ENCODE measurements around the gene TM9SF3. TPM values are rescaled to one million over a fixed set of nuclear protein-coding genes. Genes with fewer than 3 reads are reported as not detected.
A peak's percentile ranks its signal among the peaks of the same experiment; 100 is the strongest.

Gene TM9SF3
- total RNA-seq, result 10 to 100 TPM; 73.7 to 75.2 TPM

DNA sequence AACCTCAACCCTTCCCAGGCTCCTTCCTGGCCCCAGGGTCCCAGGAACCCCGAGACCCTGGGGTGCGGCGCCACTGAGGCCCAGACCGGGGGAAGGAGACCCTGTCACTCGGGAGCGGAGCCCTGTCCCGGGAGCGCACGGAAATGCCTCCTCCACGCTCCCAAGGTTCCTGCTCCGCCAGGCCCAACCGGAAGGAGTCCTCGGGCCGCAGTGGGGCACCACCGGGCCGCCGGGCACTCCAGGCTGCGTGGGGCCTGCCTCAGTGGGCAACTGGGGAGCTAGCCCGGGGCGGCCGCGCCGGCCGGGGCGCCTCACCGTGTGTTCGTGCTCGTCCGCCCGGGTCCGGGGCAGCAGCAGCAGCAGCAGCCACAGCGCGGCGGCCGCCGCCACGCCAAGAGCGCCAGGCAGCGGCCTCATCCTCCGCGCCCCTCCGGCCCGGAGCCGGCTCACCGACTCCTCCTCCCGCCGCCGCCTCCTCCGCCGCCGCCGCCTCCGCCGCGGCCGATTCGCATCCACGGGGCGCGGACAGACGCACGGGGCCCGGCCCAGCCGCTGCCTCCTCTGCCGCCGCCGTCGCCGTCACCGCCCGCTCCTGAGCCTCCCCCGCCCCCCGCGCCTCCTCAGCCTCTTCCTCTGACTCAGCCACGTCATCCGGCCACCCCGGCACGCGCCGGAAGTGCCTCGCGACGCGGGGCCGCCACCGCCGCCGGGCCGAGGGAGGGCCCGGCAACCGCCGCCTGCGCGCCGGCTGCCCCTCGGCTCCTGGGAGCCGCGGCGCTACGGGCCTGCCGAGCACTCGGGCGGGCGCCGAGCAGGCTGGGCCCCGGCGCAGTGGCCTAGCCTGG is at the start of gene TM9SF3:
Gene TM9SF3, minus strand, starts transcription at position 594 of the 845 bp plus-strand sequence. Its CDS starts 177 bp downstream, at position 417.
- DNase-seq, result peak; percentile 94 to 96 (median 94)
- intact Hi-C loops (cut with DNase I), result no loop called here
- H3K4me1 ChIP-seq, result peaks cover 49% of the 10 kb centered on the region

DNA sequence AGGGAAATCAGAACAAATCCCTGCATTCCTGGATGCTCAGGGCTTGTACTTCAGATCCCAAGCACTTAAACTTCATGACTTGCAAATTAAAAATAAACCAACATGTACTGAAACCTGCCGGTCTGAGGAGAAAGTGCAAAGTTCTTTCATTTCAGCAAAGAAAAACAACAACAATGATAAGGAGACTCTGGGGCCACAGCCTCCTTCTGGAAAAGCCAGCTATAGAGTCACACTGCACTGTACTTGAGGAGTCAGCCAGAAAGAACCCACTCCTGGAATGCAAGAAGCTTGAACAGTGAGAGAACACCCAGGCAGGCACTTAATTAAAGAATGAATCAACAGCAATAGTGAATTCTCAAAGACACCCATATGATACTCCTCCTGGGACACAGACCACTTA is 49.7 kb upstream of the TM9SF3 start:
- Histone ChIP-seq H3K4me3 (no peak overlapping the region), H3K9me3 (no peaks in the 10 kb centered on the region), H3K27ac (no peak overlapping the region), H3K36me3 (replicated peaks in 1 of 2; ENCODE audit: insufficient read depth in 1 of 2, low read depth in 2 of 2) (no peaks in the 10 kb centered on the region), H3K4me1 (peaks cover 33% of the 10 kb centered on the region), H3K27me3 (no peaks in the 10 kb centered on the region)
- no peak for TF ChIP-seq POLR2A (IDR thresholded peaks at IDR 0.05)
- TF ChIP-seq, protein P1, sequence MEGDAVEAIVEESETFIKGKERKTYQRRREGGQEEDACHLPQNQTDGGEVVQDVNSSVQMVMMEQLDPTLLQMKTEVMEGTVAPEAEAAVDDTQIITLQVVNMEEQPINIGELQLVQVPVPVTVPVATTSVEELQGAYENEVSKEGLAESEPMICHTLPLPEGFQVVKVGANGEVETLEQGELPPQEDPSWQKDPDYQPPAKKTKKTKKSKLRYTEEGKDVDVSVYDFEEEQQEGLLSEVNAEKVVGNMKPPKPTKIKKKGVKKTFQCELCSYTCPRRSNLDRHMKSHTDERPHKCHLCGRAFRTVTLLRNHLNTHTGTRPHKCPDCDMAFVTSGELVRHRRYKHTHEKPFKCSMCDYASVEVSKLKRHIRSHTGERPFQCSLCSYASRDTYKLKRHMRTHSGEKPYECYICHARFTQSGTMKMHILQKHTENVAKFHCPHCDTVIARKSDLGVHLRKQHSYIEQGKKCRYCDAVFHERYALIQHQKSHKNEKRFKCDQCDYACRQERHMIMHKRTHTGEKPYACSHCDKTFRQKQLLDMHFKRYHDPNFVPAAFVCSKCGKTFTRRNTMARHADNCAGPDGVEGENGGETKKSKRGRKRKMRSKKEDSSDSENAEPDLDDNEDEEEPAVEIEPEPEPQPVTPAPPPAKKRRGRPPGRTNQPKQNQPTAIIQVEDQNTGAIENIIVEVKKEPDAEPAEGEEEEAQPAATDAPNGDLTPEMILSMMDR (IDR thresholded peaks at IDR 0.05), result no peak
- DNase-seq, result no peak
- intact Hi-C loops (cut with DNase I), result loop anchor here (10.0 kb wide), 1 partner anchor 188 kb away; no protein-coding TSS in a partner anchor
- no peak for ATAC-seq
- 10 to 14% methylated on average over 1 of the region's 1 CpG for WGBS, 2 donors

More for the DNA sequence above, at the start of gene TM9SF3:
- WGBS, 2 donors, result 0% methylated on average over 4 to 67 of the region's 107 CpGs
- Histone ChIP-seq H3K27ac (peak within 1 kb of the TSS; percentile 97 to 99 (median 98)), H3K9me3 (no peaks in the 10 kb centered on the region), H3K4me3 (peak within 1 kb of the TSS; percentile 77 to 86), H3K27me3 (no peaks in the 10 kb centered on the region), H3K36me3 (replicated peaks in 1 of 2; ENCODE audit: insufficient read depth in 1 of 2, low read depth in 2 of 2) (no peaks in the 10 kb centered on the region)
- peak; percentile 93 for ATAC-seq
- peak; percentile 64 to 91 (median 77) for TF ChIP-seq POLR2A (IDR thresholded peaks at IDR 0.05)
- TF ChIP-seq, protein P1 (IDR thresholded peaks at IDR 0.05), result peak in 1 of 7 experiments; percentile 18

DNA sequence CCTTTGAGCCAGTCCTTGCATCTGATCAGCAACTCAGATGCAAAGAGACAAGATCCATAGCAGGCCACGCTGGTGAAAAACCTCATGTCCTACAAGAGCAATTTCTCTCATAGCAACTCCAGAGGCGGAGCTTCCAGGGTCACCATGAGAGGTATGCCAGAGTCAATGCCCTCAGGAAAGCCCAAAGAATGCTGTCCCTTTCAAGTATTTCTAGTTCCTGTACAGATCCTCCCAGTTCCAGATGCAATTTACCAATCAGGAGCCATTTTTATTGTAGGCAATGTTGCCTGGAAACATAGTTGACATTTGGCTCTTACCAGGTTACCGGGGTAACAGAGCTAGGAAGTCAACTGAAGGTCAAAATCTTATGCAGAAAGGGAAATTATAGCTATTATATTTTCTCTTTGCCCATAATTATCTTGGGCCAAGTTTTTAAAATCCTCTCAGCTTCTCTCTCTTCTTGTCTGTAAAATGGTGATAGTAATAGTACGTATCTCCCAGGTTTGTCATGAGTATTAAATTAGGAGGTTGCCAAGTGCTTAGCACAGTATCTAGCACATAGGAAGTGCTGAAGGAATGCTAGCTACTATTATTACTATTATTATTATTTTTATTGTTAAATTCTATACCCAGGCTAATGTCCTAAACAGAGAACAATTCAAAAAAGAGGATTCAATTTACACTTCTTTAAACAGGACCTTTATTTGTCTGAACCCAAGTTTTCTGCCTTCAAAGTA is 46.3 kb upstream of the TM9SF3 start:
- H3K9me3 ChIP-seq, result no peaks in the 10 kb centered on the region
- WGBS, 2 donors, result 71 to 72% methylated on average over 4 of the region's 4 CpGs
- H3K4me3 ChIP-seq, result no peak overlapping the region
- peak overlapping the region in 2 of 4 donors; percentile 36 to 59 for H3K27ac ChIP-seq
- peaks cover 23% of the 10 kb centered on the region for H3K4me1 ChIP-seq
- ATAC-seq (peak; percentile 88), DNase-seq (peak in 2 of 4 donors; percentile 29 to 52)
- TF ChIP-seq, protein P1 (IDR thresholded peaks at IDR 0.05), result no peak
- no peak for TF ChIP-seq POLR2A (IDR thresholded peaks at IDR 0.05)
- intact Hi-C loops (cut with DNase I), result loop anchor here (10.0 kb wide), 1 partner anchor 192 kb away; no protein-coding TSS in a partner anchor
- H3K27me3 ChIP-seq, result no peaks in the 10 kb centered on the region
- peaks cover 0 to 6% of the 10 kb centered on the region in 2 donors for H3K36me3 ChIP-seq (replicated peaks in 1 of 2; ENCODE audit: insufficient read depth in 1 of 2, low read depth in 2 of 2)

DNA sequence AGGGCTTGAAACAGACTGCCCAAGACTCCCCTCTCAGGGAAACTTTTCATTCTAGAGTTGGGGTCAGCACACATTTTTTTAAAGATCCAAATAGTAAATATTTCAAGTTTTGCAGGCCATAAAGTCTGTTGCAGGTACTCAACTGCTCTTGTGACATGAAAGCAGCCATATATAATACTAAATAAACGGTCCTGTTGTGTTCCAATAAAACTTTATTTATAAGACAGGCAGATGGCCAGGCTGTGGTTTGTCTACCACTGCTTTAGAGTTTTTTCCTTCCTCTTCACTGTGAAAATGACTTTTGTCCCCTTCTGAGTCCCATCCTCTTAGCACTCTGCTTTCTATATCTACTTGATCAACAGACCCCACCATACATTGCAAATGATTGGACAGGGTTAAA is 40.5 kb upstream of the TM9SF3 start:
- Histone ChIP-seq H3K4me3 (no peak overlapping the region), H3K4me1 (no peaks in the 10 kb centered on the region), H3K27me3 (no peaks in the 10 kb centered on the region), H3K36me3 (replicated peaks in 1 of 2; ENCODE audit: insufficient read depth in 1 of 2, low read depth in 2 of 2) (peaks cover 0 to 22% of the 10 kb centered on the region in 2 donors), H3K9me3 (no peaks in the 10 kb centered on the region), H3K27ac (no peak overlapping the region)
- intact Hi-C loops (cut with DNase I), result no loop called here
- DNase-seq (no peak), ATAC-seq (no peak)
- 75 to 80% methylated on average over 1 of the region's 1 CpG for WGBS, 2 donors
- TF ChIP-seq POLR2A (IDR thresholded peaks at IDR 0.05), result no peak
- TF ChIP-seq, protein P1 (IDR thresholded peaks at IDR 0.05), result no peak

All from body of pancreas (tissue), 4 donors.